HL-60 (cell line): ENCODE data around the gene MPPED1.

ENCODE experiments used
- GABPA ChIP-seq: IDR thresholded peaks from 2 replicates; pipeline ENCODE4 v1.6.1; 2012; ENCODE audit warnings: low read depth
- POLR2AphosphoS5 ChIP-seq: IDR thresholded peaks from 2 replicates; pipeline ENCODE4 v1.6.1; 2012; ENCODE audit warnings: low read depth
- TF ChIP-seq, protein P1 (sequence below): IDR thresholded peaks from one replicate; pipeline ENCODE4 v1.5.1; 2011; ENCODE audit warnings: low read length, control low read depth, inconsistent platforms; ENCODE audit not compliant: insufficient read depth
- TF ChIP-seq, protein P2 (sequence below): IDR thresholded peaks from 2 replicates; pipeline ENCODE4 v1.6.1; 2012; ENCODE audit warnings: low read depth; ENCODE audit not compliant: insufficient replicate concordance

DNA sequence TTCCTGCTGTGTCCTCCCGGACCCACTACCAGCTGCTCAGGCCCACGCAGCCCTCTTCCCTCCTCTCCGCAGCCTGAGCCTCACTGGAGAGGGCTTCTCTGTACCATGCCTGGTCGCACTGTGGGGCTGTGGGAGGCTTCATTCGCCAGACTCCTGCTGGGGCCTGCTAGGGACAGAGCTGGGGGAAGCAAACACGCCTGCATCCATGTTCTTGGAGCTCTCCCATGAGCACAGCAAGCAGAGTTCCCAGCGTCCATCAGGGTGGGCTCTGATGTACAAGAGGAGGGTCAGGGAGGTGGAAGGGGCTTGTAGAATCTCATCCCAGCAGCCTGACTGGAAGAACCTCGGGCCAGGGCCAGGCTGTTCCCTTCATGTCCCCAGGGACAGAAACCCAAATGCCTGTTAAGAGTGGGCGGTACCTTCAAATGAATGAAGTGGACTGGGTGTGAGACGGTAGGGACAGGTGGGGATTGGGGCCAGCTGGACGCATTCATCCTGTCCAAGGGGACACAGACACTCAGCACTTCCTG, 59.9 kb downstream of the MPPED1 start:
- TF ChIP-seq, protein P1, sequence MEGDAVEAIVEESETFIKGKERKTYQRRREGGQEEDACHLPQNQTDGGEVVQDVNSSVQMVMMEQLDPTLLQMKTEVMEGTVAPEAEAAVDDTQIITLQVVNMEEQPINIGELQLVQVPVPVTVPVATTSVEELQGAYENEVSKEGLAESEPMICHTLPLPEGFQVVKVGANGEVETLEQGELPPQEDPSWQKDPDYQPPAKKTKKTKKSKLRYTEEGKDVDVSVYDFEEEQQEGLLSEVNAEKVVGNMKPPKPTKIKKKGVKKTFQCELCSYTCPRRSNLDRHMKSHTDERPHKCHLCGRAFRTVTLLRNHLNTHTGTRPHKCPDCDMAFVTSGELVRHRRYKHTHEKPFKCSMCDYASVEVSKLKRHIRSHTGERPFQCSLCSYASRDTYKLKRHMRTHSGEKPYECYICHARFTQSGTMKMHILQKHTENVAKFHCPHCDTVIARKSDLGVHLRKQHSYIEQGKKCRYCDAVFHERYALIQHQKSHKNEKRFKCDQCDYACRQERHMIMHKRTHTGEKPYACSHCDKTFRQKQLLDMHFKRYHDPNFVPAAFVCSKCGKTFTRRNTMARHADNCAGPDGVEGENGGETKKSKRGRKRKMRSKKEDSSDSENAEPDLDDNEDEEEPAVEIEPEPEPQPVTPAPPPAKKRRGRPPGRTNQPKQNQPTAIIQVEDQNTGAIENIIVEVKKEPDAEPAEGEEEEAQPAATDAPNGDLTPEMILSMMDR, result no peak
- TF ChIP-seq GABPA (no peak), POLR2AphosphoS5 (no peak)
- TF ChIP-seq, protein P2, sequence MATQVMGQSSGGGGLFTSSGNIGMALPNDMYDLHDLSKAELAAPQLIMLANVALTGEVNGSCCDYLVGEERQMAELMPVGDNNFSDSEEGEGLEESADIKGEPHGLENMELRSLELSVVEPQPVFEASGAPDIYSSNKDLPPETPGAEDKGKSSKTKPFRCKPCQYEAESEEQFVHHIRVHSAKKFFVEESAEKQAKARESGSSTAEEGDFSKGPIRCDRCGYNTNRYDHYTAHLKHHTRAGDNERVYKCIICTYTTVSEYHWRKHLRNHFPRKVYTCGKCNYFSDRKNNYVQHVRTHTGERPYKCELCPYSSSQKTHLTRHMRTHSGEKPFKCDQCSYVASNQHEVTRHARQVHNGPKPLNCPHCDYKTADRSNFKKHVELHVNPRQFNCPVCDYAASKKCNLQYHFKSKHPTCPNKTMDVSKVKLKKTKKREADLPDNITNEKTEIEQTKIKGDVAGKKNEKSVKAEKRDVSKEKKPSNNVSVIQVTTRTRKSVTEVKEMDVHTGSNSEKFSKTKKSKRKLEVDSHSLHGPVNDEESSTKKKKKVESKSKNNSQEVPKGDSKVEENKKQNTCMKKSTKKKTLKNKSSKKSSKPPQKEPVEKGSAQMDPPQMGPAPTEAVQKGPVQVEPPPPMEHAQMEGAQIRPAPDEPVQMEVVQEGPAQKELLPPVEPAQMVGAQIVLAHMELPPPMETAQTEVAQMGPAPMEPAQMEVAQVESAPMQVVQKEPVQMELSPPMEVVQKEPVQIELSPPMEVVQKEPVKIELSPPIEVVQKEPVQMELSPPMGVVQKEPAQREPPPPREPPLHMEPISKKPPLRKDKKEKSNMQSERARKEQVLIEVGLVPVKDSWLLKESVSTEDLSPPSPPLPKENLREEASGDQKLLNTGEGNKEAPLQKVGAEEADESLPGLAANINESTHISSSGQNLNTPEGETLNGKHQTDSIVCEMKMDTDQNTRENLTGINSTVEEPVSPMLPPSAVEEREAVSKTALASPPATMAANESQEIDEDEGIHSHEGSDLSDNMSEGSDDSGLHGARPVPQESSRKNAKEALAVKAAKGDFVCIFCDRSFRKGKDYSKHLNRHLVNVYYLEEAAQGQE, result no peak
